SH-SY5Y (cell line): ENCODE data around the gene NBEA.

Experiments
- GATA2 ChIP-seq: IDR thresholded peaks from 2 replicates; pipeline ENCODE4 v1.6.1; 2011; ENCODE audit warnings: mild to moderate bottlenecking, low read depth, low read length
- GATA3 ChIP-seq: IDR thresholded peaks from 2 replicates; pipeline ENCODE4 v1.6.1; 2011; ENCODE audit warnings: low read depth, mild to moderate bottlenecking, low read length, moderate library complexity

GRCh38 chr13:35534343-35534742, 592.3 kb downstream of the NBEA start:
- no peak for TF ChIP-seq GATA2
- TF ChIP-seq GATA3: no peak
